Midbrain (tissue), 1 donor: Measurements from ENCODE around the gene P3H2.

ENCODE experiments used
- DNase-seq: peaks from one replicate; lab custom pipeline; 2025; lab: John Stamatoyannopoulos, UW

Gene P3H2

DNA sequence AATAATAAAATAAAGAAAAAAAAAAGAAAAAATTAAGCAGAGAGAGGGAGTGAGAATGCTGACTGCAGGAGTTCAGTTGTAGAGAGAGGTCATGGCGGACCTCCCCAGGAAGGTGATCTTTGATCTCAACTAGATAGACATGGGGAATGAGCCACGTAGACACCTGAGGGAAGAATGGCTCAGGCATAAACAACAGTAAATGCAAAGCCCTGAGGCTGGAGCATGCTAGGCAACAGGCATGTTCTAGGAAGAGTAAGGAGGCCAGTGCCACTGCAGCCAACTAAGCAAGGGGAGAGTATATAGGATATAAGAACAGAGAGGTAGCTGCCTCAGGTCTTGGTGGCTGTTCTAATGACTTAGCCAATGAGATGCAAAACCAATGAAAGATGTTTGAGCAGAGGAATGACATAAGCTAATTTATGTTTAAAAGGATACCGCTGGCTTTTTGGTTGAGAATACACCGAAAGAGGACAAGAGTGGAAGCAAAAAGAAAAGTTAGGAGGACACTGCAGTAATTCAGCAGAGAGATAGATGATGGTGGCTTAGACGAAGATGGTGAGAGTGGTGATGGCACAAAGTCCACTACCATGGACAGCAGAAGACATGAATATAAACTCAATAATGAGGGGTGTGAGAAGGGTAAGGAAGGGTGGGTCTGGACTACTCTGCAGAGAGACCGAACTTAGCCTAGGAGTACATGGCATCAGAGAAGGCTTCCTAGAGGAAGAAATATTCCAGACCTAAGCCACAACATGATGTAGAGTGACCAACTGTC is 174.6 kb downstream of the P3H2 start:
- no peak for DNase-seq

DNA sequence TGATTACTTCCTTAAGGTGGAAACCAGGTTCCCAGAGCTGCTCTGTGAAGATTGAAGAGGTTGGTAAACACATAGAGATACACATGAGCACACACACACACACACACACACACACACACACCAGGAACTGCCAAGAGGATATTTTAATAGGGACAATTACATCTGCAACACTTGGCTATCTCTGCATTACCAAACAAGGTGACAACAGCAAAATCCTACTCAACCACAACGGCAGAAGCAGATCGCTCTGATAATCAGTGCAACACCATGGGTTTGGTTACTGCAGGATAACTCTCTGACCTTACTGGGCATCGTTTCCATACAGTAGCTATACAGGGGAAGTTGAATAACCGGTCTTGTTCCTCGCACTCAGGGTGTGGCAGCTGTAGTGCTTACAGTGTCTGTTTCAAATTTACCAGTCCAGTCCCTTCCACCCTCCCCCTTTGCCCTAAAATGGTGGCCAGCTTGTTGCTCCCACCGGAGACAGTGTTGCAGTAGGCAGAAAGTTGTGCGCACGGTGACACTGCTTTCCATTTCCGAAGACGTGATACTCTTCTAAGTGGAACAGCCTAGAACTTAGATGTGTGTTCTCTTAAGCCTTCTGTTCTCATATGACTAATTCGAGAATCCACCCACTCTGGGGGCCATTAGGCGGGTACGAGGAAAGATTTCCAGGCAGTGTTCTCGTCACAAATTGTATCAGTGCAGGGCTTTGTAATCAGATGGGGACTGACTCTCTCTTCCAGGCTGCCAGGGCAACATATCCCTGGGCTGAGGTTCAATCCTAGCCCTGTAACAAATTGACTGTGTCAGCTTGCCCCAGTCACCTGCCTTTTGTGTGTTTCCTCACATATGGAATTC is 176.2 kb downstream of the P3H2 start:
- no peak for DNase-seq

DNA sequence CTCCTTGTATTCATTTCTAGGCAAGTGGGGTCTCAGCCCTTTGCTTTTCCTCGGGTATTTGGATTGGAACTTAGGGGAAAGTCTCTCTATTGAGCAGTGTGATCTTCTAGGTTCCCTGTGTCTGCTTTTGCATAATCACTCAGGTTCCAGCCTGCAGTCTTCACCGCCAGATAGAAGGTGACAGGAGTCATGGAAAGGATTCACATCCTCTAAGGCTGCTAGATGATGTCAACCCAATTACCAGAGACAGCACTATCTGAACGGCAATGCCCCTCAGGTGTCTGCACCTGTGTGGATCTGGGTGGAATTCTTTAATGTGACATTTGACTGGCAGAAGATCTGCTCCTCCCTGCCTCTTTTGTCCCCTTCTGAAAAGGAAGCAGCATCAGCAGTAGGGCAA is 177.7 kb downstream of the P3H2 start:
- no peak for DNase-seq

DNA sequence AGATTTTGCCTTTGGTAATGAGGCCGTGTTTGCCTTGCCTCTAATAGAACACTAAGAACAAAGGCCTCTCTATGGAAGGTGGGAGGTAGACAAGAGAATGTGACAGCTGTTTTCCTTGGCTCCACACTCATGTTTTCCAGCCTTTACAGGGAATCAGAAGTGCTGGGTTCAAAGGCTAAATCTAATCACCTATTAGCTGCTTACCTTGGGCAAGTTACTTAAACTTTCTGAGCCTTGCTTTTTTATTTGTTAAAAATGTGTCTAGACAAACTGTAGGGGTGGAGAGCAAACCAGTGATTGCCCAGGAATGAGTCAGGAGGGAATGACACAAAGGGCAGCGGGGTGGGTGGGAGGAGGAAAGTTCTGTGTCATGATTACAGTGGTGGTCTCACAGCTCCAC is 179.0 kb downstream of the P3H2 start:
- DNase-seq, result no peak

DNA sequence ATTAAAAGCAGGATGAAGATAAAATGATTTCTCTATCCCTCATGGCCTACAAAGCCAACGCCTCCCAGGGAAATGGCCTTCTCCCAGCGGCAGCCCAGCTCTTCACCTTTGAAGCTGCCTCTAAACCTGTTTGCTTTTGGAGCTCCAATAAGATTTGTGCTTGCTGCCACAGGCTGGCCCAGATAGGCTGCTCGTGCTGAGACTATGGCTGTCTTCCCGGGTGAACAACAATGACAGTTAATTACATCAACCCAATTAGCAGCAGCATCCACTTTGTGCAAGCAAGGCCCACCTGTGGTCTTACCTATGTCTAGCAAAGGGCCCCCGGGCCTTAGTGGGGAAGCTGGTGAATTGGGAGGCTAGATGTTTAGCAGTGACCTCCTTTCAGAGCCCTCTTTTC is 179.6 kb downstream of the P3H2 start:
- DNase-seq, result no peak

DNA sequence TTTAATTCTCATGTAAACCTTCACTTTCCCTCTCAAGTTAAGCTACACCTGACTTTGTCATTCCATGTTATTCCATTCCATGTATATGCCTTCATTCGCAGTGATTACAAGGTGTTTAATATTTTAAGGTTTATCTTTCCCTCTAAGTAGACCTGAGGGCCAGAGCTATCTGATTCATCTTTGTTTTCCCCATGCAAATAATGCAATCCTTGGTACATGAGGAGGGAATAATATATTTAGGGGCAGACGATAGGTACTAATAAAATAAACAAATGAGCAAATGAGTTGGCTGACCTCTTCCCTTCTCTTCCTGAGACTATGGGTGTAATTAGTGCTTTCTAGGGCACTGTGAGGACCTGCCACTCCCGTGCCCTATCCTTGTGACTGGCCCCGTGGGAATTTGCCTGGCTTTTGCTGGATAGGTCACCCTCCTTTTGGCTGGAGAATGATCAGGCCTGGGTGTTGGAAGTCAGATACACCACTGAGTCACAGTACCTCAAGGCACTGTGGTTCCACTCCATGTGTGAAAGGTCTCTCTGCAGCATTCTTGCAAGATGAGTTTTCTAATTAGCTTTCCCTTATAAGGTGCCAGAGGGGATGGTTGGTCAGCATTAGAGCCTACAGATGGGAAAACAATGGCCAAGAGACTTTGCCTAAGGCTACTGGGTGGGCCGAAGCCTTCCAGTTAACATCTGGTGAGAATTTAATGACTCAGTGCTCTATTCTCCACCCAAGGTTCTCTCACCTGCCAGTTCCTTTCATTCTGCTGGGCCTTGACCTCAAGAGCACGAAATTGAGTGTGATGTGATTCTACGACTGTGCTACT is 183.2 kb downstream of the P3H2 start:
- no peak for DNase-seq

DNA sequence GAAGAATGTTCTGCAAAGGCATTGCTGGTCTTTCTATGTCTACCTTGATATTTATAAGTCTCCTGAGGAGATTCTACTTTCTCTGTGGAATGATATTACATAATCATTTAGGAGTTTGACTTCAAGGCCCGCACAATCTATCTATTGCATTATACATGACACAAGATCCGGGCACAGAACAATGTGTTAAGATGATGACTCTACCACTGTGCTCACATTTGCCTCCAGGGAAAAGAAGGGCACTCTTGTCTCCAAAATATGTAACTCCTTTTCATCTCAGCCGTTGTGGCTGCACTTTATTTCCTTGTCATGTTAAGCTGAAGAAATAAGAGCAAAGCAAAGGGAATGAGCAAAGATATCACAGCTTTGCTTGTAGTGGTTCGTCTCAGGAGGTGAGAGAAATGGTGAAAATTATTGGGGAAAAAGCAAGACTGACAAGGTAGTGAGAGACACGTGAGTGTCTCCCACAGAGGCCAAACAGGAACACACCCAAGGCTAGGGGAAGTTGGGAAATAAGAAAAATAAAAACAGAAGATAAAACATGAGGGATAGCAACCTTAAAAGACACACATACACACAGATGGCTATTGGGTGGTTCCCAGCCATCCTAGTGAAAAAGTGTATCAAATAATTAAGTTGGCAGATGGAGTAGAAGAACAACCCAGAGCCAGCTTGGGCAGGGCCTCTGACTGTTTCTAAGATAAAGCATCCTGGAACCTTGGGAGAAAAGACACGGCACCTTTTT is 184.3 kb downstream of the P3H2 start:
- DNase-seq, result no peak

DNA sequence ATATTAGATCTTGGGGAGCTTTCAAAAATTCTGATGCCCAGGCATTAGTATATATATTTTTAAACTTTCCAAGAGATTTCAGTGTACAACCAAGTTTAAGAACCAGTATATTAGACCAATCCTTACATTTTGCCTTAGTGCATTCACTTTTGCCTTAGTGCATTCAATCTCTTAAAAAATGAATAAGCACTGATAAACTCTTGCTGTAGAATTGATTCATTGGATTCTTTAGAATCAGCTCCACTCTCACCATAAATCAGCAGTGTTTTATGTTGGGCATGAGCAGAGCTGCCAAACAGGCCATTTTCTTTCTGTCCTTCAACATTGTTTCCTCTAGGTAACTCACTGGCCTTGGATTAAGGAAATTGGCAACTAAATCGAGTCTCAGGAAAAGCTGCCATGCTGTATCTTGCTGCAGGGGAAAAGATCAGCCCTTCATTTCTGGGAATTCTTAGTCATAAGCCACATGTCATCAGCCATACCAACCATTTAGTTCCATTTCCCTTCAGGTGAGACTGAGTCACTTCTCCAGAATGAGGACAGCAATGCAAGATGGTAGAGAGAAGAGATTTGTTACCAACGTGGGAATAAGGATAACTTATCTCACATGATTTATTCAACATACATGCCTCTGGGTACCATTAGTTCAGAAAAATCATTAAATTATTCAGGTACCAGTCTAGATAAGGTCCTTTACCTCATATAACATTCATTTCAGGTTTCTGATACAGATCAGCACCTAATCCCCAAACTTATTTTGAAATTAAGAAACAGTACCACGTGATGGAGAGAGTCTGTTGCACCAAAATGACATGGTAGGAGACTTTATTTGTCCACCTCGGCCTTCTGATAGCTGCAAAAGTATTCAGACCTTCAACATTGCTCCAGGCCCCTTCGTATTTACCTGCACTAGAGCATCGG is 192.5 kb downstream of the P3H2 start:
- no peak for DNase-seq

DNA sequence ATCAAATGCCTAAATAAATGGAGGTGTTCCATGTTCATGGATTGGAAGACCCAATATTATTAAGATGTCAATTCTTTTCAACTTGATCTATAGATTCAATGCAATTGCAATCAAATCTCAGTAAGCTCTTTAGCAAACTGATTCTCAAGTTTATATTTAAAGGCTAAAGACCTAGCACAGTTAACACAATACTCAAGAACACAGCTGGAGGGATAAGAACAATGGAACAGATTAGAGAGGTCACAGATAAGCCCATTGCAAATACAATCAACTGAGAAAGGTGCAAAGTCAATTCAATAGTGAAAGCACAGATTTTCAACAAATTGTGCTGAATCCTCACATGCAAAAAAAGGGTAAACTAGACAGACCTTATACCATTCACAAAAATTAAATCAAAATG is 198.9 kb downstream of the P3H2 start:
- DNase-seq, result no peak

DNA sequence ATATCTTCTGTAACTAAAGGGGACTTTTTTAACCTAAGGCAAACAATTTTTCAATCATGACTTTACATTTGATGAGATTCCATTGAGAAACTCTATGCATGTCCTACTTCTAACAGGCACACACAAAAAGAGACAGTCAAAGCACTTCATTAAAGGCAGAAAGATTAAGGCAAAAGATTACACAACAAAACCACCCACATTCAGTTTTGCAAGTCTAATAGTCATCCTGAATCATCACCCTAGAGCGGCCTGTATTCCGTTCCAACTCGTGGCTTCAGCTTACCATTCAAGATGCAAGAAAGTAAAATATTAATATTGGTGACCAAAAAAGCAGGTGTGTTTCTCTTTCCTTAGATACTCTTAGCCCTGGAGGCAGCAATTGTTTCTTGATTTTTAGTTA is 205.9 kb downstream of the P3H2 start:
- no peak for DNase-seq

DNA sequence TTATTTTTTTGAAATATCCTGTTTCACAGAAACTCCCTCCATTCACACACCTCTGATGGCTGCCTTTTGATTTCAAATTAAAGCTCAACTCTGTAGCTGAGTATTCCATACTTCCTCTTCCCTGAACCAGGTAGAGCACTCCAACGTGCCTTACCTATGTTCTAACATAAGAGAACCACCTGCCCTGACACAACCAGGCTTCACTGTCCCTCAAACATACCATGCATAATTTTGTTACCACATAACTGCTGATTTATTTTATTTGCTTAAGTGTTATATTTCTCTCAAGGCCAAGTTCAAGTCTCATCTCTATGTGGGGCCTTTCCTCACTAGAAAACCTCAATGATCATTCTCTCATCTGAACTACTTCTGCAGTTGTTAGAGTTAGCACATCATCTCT is 209.7 kb downstream of the P3H2 start:
- DNase-seq, result no peak

DNA sequence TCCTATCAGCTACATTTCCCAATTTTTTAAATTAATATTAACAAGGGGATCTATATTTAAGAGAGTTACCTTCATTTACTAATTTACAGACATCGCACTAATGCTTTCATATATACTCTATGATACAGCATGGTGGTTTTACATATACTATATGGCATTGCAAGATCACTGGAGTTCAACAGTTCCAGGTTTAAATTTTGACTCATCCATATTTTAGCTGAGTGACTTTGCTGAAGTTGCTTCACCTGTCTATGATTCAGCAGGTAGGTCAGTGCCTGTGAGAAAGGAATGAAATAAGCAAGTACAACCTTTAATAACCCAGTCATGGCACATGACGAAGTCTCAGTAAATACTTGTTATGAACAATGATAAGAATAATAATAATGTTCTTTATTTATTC is 211.1 kb downstream of the P3H2 start:
- no peak for DNase-seq

DNA sequence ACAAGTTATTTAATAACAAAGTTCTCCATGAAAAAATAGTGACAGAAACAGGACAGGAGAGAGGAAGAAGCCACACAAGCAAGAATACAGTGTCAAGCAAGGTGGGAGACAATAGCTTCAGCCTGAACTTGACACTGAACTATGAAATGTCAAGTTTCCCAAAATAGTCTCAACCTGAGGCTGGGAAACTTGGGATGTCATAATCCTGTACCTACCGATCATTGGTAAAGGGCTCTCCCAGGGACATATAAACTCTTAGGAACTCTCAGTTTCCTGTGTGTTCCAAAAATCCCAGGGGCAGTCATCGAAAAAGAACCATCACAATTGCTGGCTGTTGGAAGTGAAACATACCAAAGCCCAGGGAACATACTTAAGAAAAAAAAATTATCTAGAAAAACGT is 211.6 kb downstream of the P3H2 start:
- no peak for DNase-seq

DNA sequence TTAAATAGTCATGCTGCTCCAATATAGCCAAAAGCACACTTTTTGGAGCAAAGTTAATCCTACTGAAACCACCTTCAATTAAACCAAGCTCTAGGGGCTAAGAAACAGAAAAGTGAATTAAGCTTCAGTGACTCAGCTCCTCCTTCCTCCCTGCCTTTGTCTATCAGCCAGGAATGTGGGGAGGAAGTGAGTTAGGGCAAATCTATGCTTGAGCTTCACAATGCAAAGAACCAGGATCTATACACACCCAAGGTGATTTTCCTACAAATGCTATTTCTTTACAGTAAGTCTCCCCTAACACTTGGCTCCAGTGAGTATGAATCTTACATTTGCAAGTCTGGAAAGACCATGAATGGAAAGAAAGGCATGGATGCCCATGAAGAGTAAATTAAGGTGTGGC is 212.1 kb downstream of the P3H2 start:
- DNase-seq, result no peak

DNA sequence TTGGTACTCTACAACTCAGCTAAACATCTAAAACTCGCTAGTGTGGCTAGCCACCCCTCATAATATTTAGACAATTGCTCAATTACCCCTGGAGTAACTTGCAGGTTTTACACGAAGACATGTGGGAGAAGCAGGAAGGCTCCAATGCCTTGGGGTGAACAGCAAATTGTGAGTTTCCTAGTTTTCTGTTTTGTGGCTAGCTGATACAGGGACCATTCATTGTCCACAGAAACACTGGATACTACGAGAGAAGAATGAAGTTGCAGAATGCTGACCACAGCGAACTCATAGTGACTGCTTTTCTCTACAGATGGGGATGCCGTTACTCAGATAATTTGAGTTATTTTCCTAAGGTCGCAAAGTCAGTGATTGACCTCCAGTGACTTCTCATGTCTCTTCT is 212.9 kb downstream of the P3H2 start:
- DNase-seq, result no peak
